H1 (cell line): ENCODE results near the gene TMEM117. TPM values are rescaled to one million over a fixed set of nuclear protein-coding genes. Genes with fewer than 3 reads are reported as not detected.

ENCODE experiments used
- SAP30 ChIP-seq: fragments of 300-600 bp; sonication (generic); IDR thresholded peaks from 2 replicates; pipeline ENCODE4 v1.7.1; 2012; ENCODE audit warnings: low read length, moderate library complexity, mild to moderate bottlenecking, inconsistent platforms; ENCODE audit not compliant: insufficient read depth, insufficient replicate concordance
- polyA plus RNA-seq, 7 experiments: library from polyadenylated mRNA; depleted of rRNA in 3 of 7; stranded (reverse) in 5 of 7; unstranded in 2 of 7; fragments of >200 nt in 5 of 7; fragments of 200-250 nt in 2 of 7; gene quantifications; 1 replicate in 5 of 7; 2 replicates in 1 of 7; 4 replicates in 1 of 7; pipeline versions ENCODE4 v1.2.1 to v1.2.3, GENCODE V29; 2011 to 2013; ENCODE audit warnings: missing spikeins in 2 of 7, mixed read lengths in 2 of 7
- total RNA-seq: library from RNA; stranded (reverse); fragmentation: NEBNext Ultra II Directional; extraction: Animal tissue kit (Norgen Biotek cat#: 25700); gene quantifications from 2 replicates; pipeline ENCODE4 v1.2.1, GENCODE V29; 2021

Gene TMEM117
- total and polyA plus RNA-seq, 2 of the 8 experiments (the other 6 are each of a cell fraction or from before 2014, with no cell fraction given), result 0.80 to 1.4 TPM

GRCh38 chr12:43930032-43930431, 94.2 kb downstream of the TMEM117 start (continued):
- TF ChIP-seq SAP30, result no peak
